Esophagus squamous epithelium (tissue), 4 donors: ENCODE data around the gene WWOX.

Experiments
- CTCF ChIP-seq, 6 experiments: fragments of 450-650 bp in 4 of 6; fragments of 200-600 bp in 2 of 6; sonication (generic) in 2 of 6; IDR thresholded peaks; one replicate each; pipeline ENCODE4 v1.5.1; 2016 to 2019; ENCODE audit warnings: antibody characterized with exemption in 6 of 6, mild to moderate bottlenecking in 4 of 6, moderate library complexity in 4 of 6
- POLR2A ChIP-seq, 4 donors: fragments of 450-650 bp; IDR thresholded peaks; one replicate each; pipeline ENCODE4 v1.6.1; 2017; ENCODE audit warnings: antibody characterized with exemption in 4 of 4, mild to moderate bottlenecking in 4 of 4, moderate library complexity in 3 of 4

- no peak for TF ChIP-seq POLR2A (IDR thresholded peaks at IDR 0.05)
- TF ChIP-seq CTCF (IDR thresholded peaks at IDR 0.05) = no peak
Measured at GRCh38 chr16:78623796-78624195, 524.3 kb downstream of the WWOX start.
